IMR-90 (cell line): Measurements from ENCODE around the gene FZD7. TPM values are rescaled to one million over a fixed set of nuclear protein-coding genes. Genes with fewer than 3 reads are reported as not detected.

Experiments
- ATAC-seq: fragments of 200-7000 bp; cut with Tn5 transposase; 2 replicates; pipeline ENCODE4 v1.9.1; 2020; ENCODE audit warnings: low read depth, mild to moderate bottlenecking, moderate library complexity
- BruUV-seq: library from RNA; stranded (reverse); fragments of 400-500 nt; replicated peaks from 2 replicates; lab custom pipeline; 2021; lab: Mats Ljungman, UMichigan
- CTCF ChIA-PET: fragments of 300-600 bp; formaldehyde crosslinking; extraction: SDS; loops from one replicate; lab custom pipeline; 2021; ENCODE audit warnings: antibody characterized with exemption; lab: Yijun Ruan, JAX
- POLR2A ChIA-PET: fragments of 300-600 bp; sonication (Branson Sonifier 250); formaldehyde crosslinking; loops from one replicate; lab custom pipeline; 2022; ENCODE audit warnings: antibody characterized with exemption; ENCODE audit not compliant: unreplicated experiment; lab: Charles Lee
- DNase-seq: peaks from one replicate; pipeline ENCODE4 v3.0.0; 2013
- H2AFZ ChIP-seq: replicated peaks from 2 replicates; pipeline ENCODE3; 2013; ENCODE audit warnings: low read length, mild to moderate bottlenecking; ENCODE audit not compliant: poor library complexity
- H2AK5ac ChIP-seq: 2 replicates; pipeline ENCODE4 v1.6.1; 2013; ENCODE audit warnings: low read depth, low read length, inconsistent platforms
- H2AK9ac ChIP-seq: replicated peaks from 2 replicates; pipeline ENCODE3; 2013; ENCODE audit warnings: mild to moderate bottlenecking, low read depth, low read length, moderate library complexity; ENCODE audit not compliant: poor library complexity
- H2BK120ac ChIP-seq: 2 replicates; pipeline ENCODE4 v1.6.1; 2013; ENCODE audit warnings: low read depth, low read length, inconsistent platforms
- H2BK15ac ChIP-seq: 3 replicates; pipeline ENCODE4 v1.6.1; 2013; ENCODE audit warnings: low read depth, low read length, inconsistent platforms
- H2BK20ac ChIP-seq: 2 replicates; pipeline ENCODE4 v1.6.1; 2013; ENCODE audit warnings: low read depth, mild to moderate bottlenecking, inconsistent platforms, low read length, moderate library complexity
- H2BK5ac ChIP-seq: 2 replicates; pipeline ENCODE4 v1.6.1; 2013; ENCODE audit warnings: mild to moderate bottlenecking, low read depth, low read length, inconsistent platforms; ENCODE audit not compliant: poor library complexity, severe bottlenecking
- H3K14ac ChIP-seq: replicated peaks from 2 replicates; pipeline ENCODE4 v1.6.1; 2013; ENCODE audit warnings: low read depth, low read length, inconsistent platforms
- H3K18ac ChIP-seq: 2 replicates; pipeline ENCODE4 v1.6.1; 2013; ENCODE audit warnings: low read depth, low read length, control low read depth
- H3K23ac ChIP-seq: 2 replicates; pipeline ENCODE4 v1.6.1; 2013; ENCODE audit warnings: low read depth, low read length, inconsistent platforms
- H3K27ac ChIP-seq: 2 replicates; pipeline ENCODE4 v1.5.1; 2013; ENCODE audit warnings: mild to moderate bottlenecking, control low read depth, low read length; ENCODE audit not compliant: insufficient read depth
- H3K27me3 ChIP-seq: 2 replicates; pipeline ENCODE4 v1.6.1; 2013; ENCODE audit warnings: low read length; ENCODE audit not compliant: control insufficient read depth, insufficient read depth
- H3K36me3 ChIP-seq: 2 replicates; pipeline ENCODE4 v1.6.1; 2013; ENCODE audit warnings: low read length, mixed read lengths; ENCODE audit not compliant: control insufficient read depth, insufficient read depth
- H3K4ac ChIP-seq: 2 replicates; pipeline ENCODE4 v1.6.1; 2013; ENCODE audit warnings: low read depth, low read length, inconsistent platforms
- H3K4me1 ChIP-seq: 2 replicates; pipeline ENCODE4 v1.6.1; 2013; ENCODE audit warnings: low read length, mixed read lengths; ENCODE audit not compliant: control insufficient read depth, insufficient read depth
- H3K4me2 ChIP-seq: 2 replicates; pipeline ENCODE4 v1.6.1; 2013; ENCODE audit warnings: low read depth, mild to moderate bottlenecking, control low read depth, low read length, moderate library complexity
- H3K4me3 ChIP-seq: 2 replicates; pipeline ENCODE4 v1.5.1; 2013; ENCODE audit warnings: low read depth, mild to moderate bottlenecking, control low read depth, low read length, moderate library complexity; ENCODE audit not compliant: insufficient read depth
- H3K56ac ChIP-seq: 2 replicates; pipeline ENCODE4 v1.6.1; 2013; ENCODE audit warnings: low read length, inconsistent platforms; ENCODE audit not compliant: insufficient read depth; ENCODE audit errors: extremely low read depth
- H3K79me1 ChIP-seq, 2 experiments: 2 replicates each; pipeline ENCODE4 v1.6.1; 2013; ENCODE audit warnings: low read length in 2 of 2, inconsistent platforms in 1 of 2, low read depth in 1 of 2
- H3K9ac ChIP-seq: 2 replicates; pipeline ENCODE4 v1.6.1; 2013; ENCODE audit warnings: low read depth, low read length, control low read depth
- H3K9me1 ChIP-seq: 2 replicates; pipeline ENCODE4 v1.6.1; 2013; ENCODE audit warnings: low read length, inconsistent platforms; ENCODE audit not compliant: insufficient read depth
- H3K9me3 ChIP-seq: 2 replicates; pipeline ENCODE4 v1.6.1; 2013; ENCODE audit warnings: low read length; ENCODE audit not compliant: control insufficient read depth, insufficient read depth
- H4K20me1 ChIP-seq: 2 replicates; pipeline ENCODE4 v1.6.1; 2013; ENCODE audit warnings: low read length, inconsistent platforms; ENCODE audit not compliant: insufficient read depth
- H4K5ac ChIP-seq: 2 replicates; pipeline ENCODE4 v1.6.1; 2013; ENCODE audit warnings: mild to moderate bottlenecking, low read depth, low read length, control low read depth
- H4K8ac ChIP-seq, 2 experiments: 2 replicates each; pipeline ENCODE4 v1.6.1; 2013; ENCODE audit warnings: low read depth in 2 of 2, low read length in 2 of 2, control low read depth in 1 of 2, inconsistent platforms in 1 of 2
- H4K91ac ChIP-seq: 2 replicates; pipeline ENCODE4 v1.6.1; 2013; ENCODE audit warnings: low read depth, low read length, inconsistent platforms; ENCODE audit not compliant: insufficient read depth
- BHLHE40 ChIP-seq: fragments of 150-350 bp; IDR thresholded peaks from 2 replicates; pipeline ENCODE4 v1.6.1; 2016; ENCODE audit warnings: mild to moderate bottlenecking, low read depth, low read length
- CHD1 ChIP-seq: IDR thresholded peaks from 2 replicates; pipeline ENCODE4 v1.6.1; 2012; ENCODE audit warnings: low read depth, low read length, improper control_type of control experiment
- ELK1 ChIP-seq: fragments of 150-350 bp; IDR thresholded peaks from 2 replicates; pipeline ENCODE4 v1.6.1; 2016; ENCODE audit warnings: low read depth, mild to moderate bottlenecking, low read length, moderate library complexity, borderline replicate concordance
- MAFK ChIP-seq: IDR thresholded peaks from 2 replicates; pipeline ENCODE4 v1.6.1; 2012; ENCODE audit warnings: low read depth, low read length, improper control_type of control experiment
- MXI1 ChIP-seq: IDR thresholded peaks from 2 replicates; pipeline ENCODE4 v1.6.1; 2012; ENCODE audit warnings: low read depth, mild to moderate bottlenecking, low read length, moderate library complexity, borderline replicate concordance
- NFE2L2 ChIP-seq: fragments of 150-350 bp; IDR thresholded peaks from 2 replicates; pipeline ENCODE4 v1.6.1; 2016; ENCODE audit warnings: low read depth, mild to moderate bottlenecking, low read length
- POLR2A ChIP-seq: IDR thresholded peaks from 2 replicates; pipeline ENCODE4 v1.6.1; 2012; ENCODE audit warnings: mild to moderate bottlenecking, low read depth, low read length
- RAD21 ChIP-seq: IDR thresholded peaks from 2 replicates; pipeline ENCODE4 v1.6.1; 2012; ENCODE audit warnings: low read length, improper control_type of control experiment
- SMC3 ChIP-seq: fragments of 150-350 bp; IDR thresholded peaks from 2 replicates; pipeline ENCODE4 v1.6.1; 2016; ENCODE audit warnings: low read depth, mild to moderate bottlenecking, antibody characterized with exemption, low read length, moderate library complexity
- USF2 ChIP-seq: fragments of 150-350 bp; IDR thresholded peaks from 2 replicates; pipeline ENCODE4 v1.6.1; 2017; ENCODE audit warnings: mild to moderate bottlenecking, antibody characterized with exemption, low read length, low read depth
- WGBS, 2 experiments: methylation state at CpG; one replicate each; pipeline versions ENCODE4 v1.1.5 to v1.1.7; 2013; ENCODE audit warnings: missing lambda C conversion rate in 2 of 2; ENCODE audit not compliant: insufficient read length in 1 of 2; ENCODE audit errors: extremely low coverage in 2 of 2; 5-methylcytosine and 5-hydroxymethylcytosine counted together
- dilution Hi-C: fragments of 300-500 bp; cut with HindIII; formaldehyde crosslinking; loops from one replicate; pipeline ENCODE4 v1.14.3; 2018; ENCODE audit warnings: low sequenced_read_pairs; ENCODE audit not compliant: unreplicated experiment
- in situ Hi-C: fragments of 300-500 bp; cut with MboI; formaldehyde crosslinking; loops from 3 replicates; pipeline ENCODE4 v1.14.3; 2019; ENCODE audit warnings: low sequenced_read_pairs, inconsistent platforms, mixed read lengths
- intact Hi-C: fragments of 100-400 bp; cut with micrococcal nuclease; formaldehyde crosslinking; loops from 2 replicates; pipeline ENCODE4 v1.10.0; 2022
- polyA plus RNA-seq, 3 experiments: library from polyadenylated mRNA; depleted of rRNA; stranded (reverse); fragments of >200 nt; gene quantifications; 2 replicates each; pipeline ENCODE4 v1.2.3, GENCODE V29; 2012; ENCODE audit warnings: low replicate concordance in 1 of 3
- total RNA-seq: library from RNA; depleted of rRNA; stranded (reverse); fragments of >200 nt; gene quantifications from 2 replicates; pipeline ENCODE4 v1.2.3, GENCODE V29; 2012

FZD7 gene
- total and polyA plus RNA-seq, 2 of the 4 experiments (the other 2 are of a cell fraction): 62.4 to 90.9 TPM

GRCh38 chr2:202007983-202008354 lies 25.7 kb upstream of the FZD7 start (continued):
- TF ChIP-seq USF2: no peak
- TF ChIP-seq RAD21: no peak
- TF ChIP-seq NFE2L2: no peak
- TF ChIP-seq MAFK: no peak

- Histone ChIP-seq H3K23ac (no peak overlapping the region), H4K91ac (no peak overlapping the region), H2BK5ac (no peak overlapping the region), H3K9me3 (no peaks in the 10 kb centered on the region), H2AK5ac (no peak overlapping the region), H4K5ac (no peak overlapping the region), H3K9me1 (no peaks in the 10 kb centered on the region), H2BK20ac (no peak overlapping the region), H3K14ac (0 out of 2 replicates have a peak overlapping the region, but pooled peaks have one; percentile 10), H3K4ac (no peak overlapping the region; the same call in 1 of the 2 replicates), H3K4me2 (0 out of 2 replicates have a peak overlapping the region, but pooled peaks have one; percentile 0), H4K8ac (no peak overlapping the region), H2BK120ac (no peak overlapping the region), H2BK15ac (no peak overlapping the region), H3K27me3 (no peaks in the 10 kb centered on the region), H3K27ac (no peak overlapping the region), H3K56ac (no peak overlapping the region), H3K9ac (no peak overlapping the region), H3K36me3 (no peaks in the 10 kb centered on the region), H3K18ac (no peak overlapping the region), H3K4me3 (no peak overlapping the region), H2AFZ (peak overlapping the region; percentile 36), H2AK9ac (no peak overlapping the region), H3K79me1 (no peaks in the 10 kb centered on the region), H4K20me1 (no peaks in the 10 kb centered on the region), H3K4me1 (peaks cover 8% of the 10 kb centered on the region)
- no peak for TF ChIP-seq CHD1
- TF ChIP-seq SMC3: no peak
- TF ChIP-seq NFE2L2: no peak
- TF ChIP-seq MAFK: no peak
- no peak for TF ChIP-seq MXI1
- no peak for TF ChIP-seq BHLHE40
- TF ChIP-seq POLR2A: no peak
- TF ChIP-seq ELK1: no peak
- no peak for TF ChIP-seq RAD21
- no peak for TF ChIP-seq USF2
- dilution Hi-C loops (no loop called here), intact Hi-C loops (no loop called here), in situ Hi-C loops (no loop called here)
- WGBS, 2 experiments: 29% methylated on average over 4 of the region's 5 CpGs; no CpG with 5 or more reads in 1 of the 2 experiments
- DNase-seq: no peak
- no TSS peak for BruUV-seq
- ATAC-seq: peak; percentile 57
- ChIA-PET POLR2A (no interaction called here), CTCF (interaction anchor here (1.3 kb wide), 1 partner anchor 148 kb away, joined by 3 read pairs; no protein-coding TSS in a partner anchor)
These were observed 24.6 kb upstream of the FZD7 start for GRCh38 chr2:202009019-202009481.
